ENCODE data around the gene PCDH10. TPM values are rescaled to one million over a fixed set of nuclear protein-coding genes. Genes with fewer than 3 reads are reported as not detected.
"Not testable (repeated sequence)": the region's sequence is repeated elsewhere in the genome, so short reads cannot be mapped to it uniquely, and the experiment has no call there.

Gene PCDH10
- total RNA-seq, 2 donors from 2014 or later: 0.44 to 0.94 TPM

DNA sequence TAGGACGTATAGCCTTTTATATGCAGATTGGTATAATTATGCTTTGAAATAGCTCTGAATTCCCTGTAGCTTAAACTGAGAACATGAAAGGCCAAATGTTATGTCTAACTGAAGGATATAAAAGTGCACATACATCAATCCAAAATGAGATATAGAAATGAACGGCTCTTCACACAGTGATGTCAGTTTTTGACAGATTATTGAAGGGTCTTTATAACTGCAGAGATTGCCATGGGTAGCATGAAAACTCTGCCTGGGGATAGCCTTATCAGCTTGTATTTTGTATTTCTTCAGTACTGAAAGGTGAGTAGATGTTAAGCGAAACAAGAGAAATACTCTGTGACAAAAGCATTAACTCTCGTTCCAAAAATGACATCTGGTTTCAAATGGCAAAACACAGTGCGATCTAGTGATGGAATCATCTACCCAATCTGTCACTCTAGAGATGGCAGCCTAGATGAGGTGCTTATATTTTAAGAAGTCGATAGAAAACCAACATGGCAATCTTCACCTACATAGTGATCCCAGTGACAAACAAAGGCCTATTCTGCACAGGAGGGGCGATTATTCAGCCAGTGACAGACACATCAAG lies 59.7 kb downstream of the PCDH10 start:
- DNase-seq (ENCODE audit: low spot score): no peak
- TF ChIP-seq, protein P1, sequence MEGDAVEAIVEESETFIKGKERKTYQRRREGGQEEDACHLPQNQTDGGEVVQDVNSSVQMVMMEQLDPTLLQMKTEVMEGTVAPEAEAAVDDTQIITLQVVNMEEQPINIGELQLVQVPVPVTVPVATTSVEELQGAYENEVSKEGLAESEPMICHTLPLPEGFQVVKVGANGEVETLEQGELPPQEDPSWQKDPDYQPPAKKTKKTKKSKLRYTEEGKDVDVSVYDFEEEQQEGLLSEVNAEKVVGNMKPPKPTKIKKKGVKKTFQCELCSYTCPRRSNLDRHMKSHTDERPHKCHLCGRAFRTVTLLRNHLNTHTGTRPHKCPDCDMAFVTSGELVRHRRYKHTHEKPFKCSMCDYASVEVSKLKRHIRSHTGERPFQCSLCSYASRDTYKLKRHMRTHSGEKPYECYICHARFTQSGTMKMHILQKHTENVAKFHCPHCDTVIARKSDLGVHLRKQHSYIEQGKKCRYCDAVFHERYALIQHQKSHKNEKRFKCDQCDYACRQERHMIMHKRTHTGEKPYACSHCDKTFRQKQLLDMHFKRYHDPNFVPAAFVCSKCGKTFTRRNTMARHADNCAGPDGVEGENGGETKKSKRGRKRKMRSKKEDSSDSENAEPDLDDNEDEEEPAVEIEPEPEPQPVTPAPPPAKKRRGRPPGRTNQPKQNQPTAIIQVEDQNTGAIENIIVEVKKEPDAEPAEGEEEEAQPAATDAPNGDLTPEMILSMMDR (IDR thresholded peaks at IDR 0.05): no peak
- Histone ChIP-seq H3K36me3 (no peaks in the 10 kb centered on the region), H3K4me3 (no peak overlapping the region), H3K27me3 (no peaks in the 10 kb centered on the region), H3K9me3 (no peaks in the 10 kb centered on the region), H3K27ac (no peak overlapping the region), H3K4me1 (no peaks in the 10 kb centered on the region)

DNA sequence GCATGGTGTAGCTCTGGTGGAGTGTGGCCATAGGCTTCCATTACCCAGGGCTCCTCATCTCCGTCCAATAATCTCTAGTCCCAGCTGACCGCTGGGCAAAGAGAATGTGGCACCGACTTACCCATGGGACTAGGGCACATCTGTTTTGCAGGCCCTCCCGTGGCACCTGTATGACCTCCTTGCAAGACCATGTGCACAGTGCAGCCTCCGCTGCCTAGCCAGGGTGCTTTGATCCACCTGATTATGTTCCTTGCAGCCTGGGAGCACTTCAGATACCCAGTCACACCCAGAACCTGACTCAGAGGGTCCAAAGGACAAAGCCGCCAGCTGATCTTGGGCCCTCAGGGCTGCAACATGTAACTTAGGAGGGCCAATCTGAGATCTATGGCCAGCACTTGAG lies 84.8 kb downstream of the PCDH10 start:
- Histone ChIP-seq H3K27ac (no peak overlapping the region), H3K36me3 (no peaks in the 10 kb centered on the region), H3K9me3 (no peaks in the 10 kb centered on the region), H3K4me3 (no peak overlapping the region), H3K27me3 (no peaks in the 10 kb centered on the region), H3K4me1 (no peaks in the 10 kb centered on the region)
- DNase-seq (ENCODE audit: low spot score): no peak
- TF ChIP-seq, protein P1 (IDR thresholded peaks at IDR 0.05): no peak

DNA sequence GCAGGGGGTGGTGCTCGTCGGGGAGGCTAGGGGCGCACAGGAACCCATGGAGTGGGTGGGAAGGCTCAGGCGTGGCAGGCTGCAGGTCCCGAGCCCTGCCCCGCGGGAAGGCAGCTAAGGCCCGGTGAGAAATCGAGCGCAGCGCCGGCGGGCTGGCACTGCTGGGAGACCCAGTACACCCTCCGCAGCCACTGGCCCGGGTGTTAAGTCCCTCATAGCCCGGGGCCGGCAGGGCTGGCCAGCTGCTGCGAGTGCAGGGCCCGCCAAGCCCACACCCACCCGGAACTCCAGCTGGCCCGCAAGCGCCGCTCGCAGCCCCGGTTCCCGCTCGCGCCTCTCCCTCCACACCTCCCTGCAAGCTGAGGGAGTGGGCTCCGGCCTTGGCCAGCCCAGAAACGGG lies 91.4 kb downstream of the PCDH10 start:
- H3K36me3 ChIP-seq; H3K27ac ChIP-seq; DNase-seq (ENCODE audit: low spot score); H3K9me3 ChIP-seq; H3K4me1 ChIP-seq; H3K4me3 ChIP-seq; H3K27me3 ChIP-seq: not testable (repeated sequence)

All from right atrium auricular region (tissue), 2 donors.